Urinary bladder (tissue), 4 donors: Measurements from ENCODE around the gene CHP2. TPM values are rescaled to one million over a fixed set of nuclear protein-coding genes. Genes with fewer than 3 reads are reported as not detected.

ENCODE experiments used
- DNase-seq: peaks from one replicate; pipeline ENCODE4 v3.0.0-alpha.2; 2015; ENCODE audit errors: extremely low spot score
- H3K27ac ChIP-seq: one replicate; pipeline ENCODE4 v1.5.1; 2013; ENCODE audit warnings: low read depth, mild to moderate bottlenecking, moderate library complexity
- H3K36me3 ChIP-seq: one replicate; pipeline ENCODE4 v1.6.1; 2013; ENCODE audit warnings: mild to moderate bottlenecking, moderate library complexity; ENCODE audit not compliant: insufficient read depth
- H3K4me1 ChIP-seq: one replicate; pipeline ENCODE4 v1.6.1; 2013; ENCODE audit warnings: mild to moderate bottlenecking, moderate library complexity; ENCODE audit not compliant: insufficient read depth
- H3K4me3 ChIP-seq: one replicate; pipeline ENCODE4 v1.5.1; 2013; ENCODE audit warnings: low read depth, low read length
- WGBS: extraction: QIAGEN DNeasy Blood & Tissue Kit; methylation state at CpG from one replicate; pipeline ENCODE4 v1.1.7; 2013; 5-methylcytosine and 5-hydroxymethylcytosine counted together
- polyA plus RNA-seq: library from polyadenylated mRNA; stranded (reverse); fragments of 200-250 nt; gene quantifications from one replicate; pipeline ENCODE4 v1.2.3, GENCODE V29; 2013
- total RNA-seq: library from RNA; depleted of rRNA; stranded (reverse); fragments of >200 nt; gene quantifications from one replicate; pipeline ENCODE4 v1.2.3, GENCODE V29; 2014
- donor health status: healthy with polysubstance abuse.
- donor health status: healthy.

Gene CHP2
- total and polyA plus RNA-seq, 2 donors = 3.0 to 3.4 TPM

- no peak for DNase-seq
Observed at GRCh38 chr16:23803591-23804123, 48.8 kb downstream of the CHP2 start.

GRCh38 chr16:23807028-23807427 is 52.2 kb downstream of the CHP2 start:
- WGBS = 38% methylated on average over 1 of the region's 1 CpG

More at GRCh38 chr16:23803591-23804123, 48.8 kb downstream of the CHP2 start:
- Histone ChIP-seq H3K4me1 (no peaks in the 10 kb centered on the region), H3K27ac (no peak overlapping the region), H3K4me3 (no peak overlapping the region), H3K36me3 (no peaks in the 10 kb centered on the region)
- WGBS = 4% methylated on average over 9 of the region's 9 CpGs

More at GRCh38 chr16:23807028-23807427, 52.2 kb downstream of the CHP2 start:
- H3K4me3 ChIP-seq = no peak overlapping the region
- no peaks in the 10 kb centered on the region for H3K4me1 ChIP-seq
- no peaks in the 10 kb centered on the region for H3K36me3 ChIP-seq
- DNase-seq = no peak
- H3K27ac ChIP-seq = no peak overlapping the region

Other genes with a start within 250 kb of the CHP2 start
- gene GGA2, start 244.5 kb upstream of the CHP2 start, total RNA-seq = 43.7 TPM
- 23.4 TPM for gene GGA2, start 244.5 kb upstream of the CHP2 start, polyA plus RNA-seq
- 27.5 TPM for gene EARS2, start 197.7 kb upstream of the CHP2 start, total RNA-seq
- 17.7 TPM for gene EARS2, start 197.7 kb upstream of the CHP2 start, polyA plus RNA-seq
- 51.6 TPM for gene UBFD1, start 197.3 kb upstream of the CHP2 start, total RNA-seq
- gene UBFD1, start 197.3 kb upstream of the CHP2 start, polyA plus RNA-seq = 18.0 TPM
- gene NDUFAB1, start 158.7 kb upstream of the CHP2 start, total RNA-seq = 76.7 TPM
- gene NDUFAB1, start 158.7 kb upstream of the CHP2 start, polyA plus RNA-seq = 171 TPM
- 9.4 TPM for gene PALB2, start 113.7 kb upstream of the CHP2 start, total RNA-seq
- 7.0 TPM for gene PALB2, start 113.7 kb upstream of the CHP2 start, polyA plus RNA-seq
- gene DCTN5, start 113.6 kb upstream of the CHP2 start, total RNA-seq = 36.3 TPM
- 35.2 TPM for gene DCTN5, start 113.6 kb upstream of the CHP2 start, polyA plus RNA-seq
- 3.5 TPM for gene PLK1, start 76.1 kb upstream of the CHP2 start, total RNA-seq
- gene PLK1, start 76.1 kb upstream of the CHP2 start, polyA plus RNA-seq = 1.3 TPM
- gene ERN2, start 41.8 kb upstream of the CHP2 start, total RNA-seq = 2.0 TPM
- 4.0 TPM for gene ERN2, start 41.8 kb upstream of the CHP2 start, polyA plus RNA-seq
- gene PRKCB, start 81.0 kb downstream of the CHP2 start, total RNA-seq = 7.0 TPM
- gene PRKCB, start 81.0 kb downstream of the CHP2 start, polyA plus RNA-seq = 8.9 TPM